ENCODE measurements around the gene RSBN1L. TPM values are rescaled to one million over a fixed set of nuclear protein-coding genes. Genes with fewer than 3 reads are reported as not detected.
A peak's percentile ranks its signal among the peaks of the same experiment; 100 is the strongest.

RSBN1L gene
- total RNA-seq, 2 donors from 2014 or later, result 7.5 to 7.9 TPM

GRCh38 chr7:77680266-77680665 lies 16.0 kb upstream of the RSBN1L start:
- H3K4me1 ChIP-seq, result peaks cover 0 to 3% of the 10 kb centered on the region in 2 donors
- no peak for DNase-seq (ENCODE audit: low spot score)
- no peak overlapping the region for H3K27ac ChIP-seq
- no peak overlapping the region for H3K4me3 ChIP-seq
- H3K36me3 ChIP-seq, result peaks cover 6% of the 10 kb centered on the region
- TF ChIP-seq CTCF (IDR thresholded peaks at IDR 0.05), result no peak
- H3K9me3 ChIP-seq, result no peaks in the 10 kb centered on the region
- H3K27me3 ChIP-seq, result no peaks in the 10 kb centered on the region

DNA sequence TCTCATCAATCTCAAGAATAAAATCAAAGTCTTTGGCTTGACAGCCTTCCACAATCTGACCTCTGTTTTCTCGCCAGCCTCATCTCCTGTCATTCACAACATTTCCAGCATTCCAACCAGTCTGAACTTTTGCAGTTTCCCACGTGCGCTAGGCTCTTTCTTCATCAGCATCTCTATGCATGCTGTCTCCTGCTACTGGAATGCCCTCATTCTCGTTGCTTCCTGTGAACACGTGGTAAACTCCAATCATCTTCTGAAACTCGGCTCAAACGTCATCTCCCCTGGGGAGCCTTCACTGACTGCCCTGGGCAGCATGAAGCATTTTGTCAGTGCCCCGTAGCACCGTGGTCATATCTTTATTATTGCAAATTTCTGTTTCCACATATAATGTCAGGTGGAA lies 12.2 kb upstream of the RSBN1L start:
- Histone ChIP-seq H3K36me3 (peaks cover 6% of the 10 kb centered on the region), H3K4me3 (no peak overlapping the region), H3K27me3 (no peaks in the 10 kb centered on the region), H3K9me3 (no peaks in the 10 kb centered on the region), H3K27ac (no peak overlapping the region), H3K4me1 (peaks cover 0 to 3% of the 10 kb centered on the region in 2 donors)
- peak; percentile 73 for DNase-seq (ENCODE audit: low spot score)
- TF ChIP-seq CTCF (IDR thresholded peaks at IDR 0.05), result no peak

DNA sequence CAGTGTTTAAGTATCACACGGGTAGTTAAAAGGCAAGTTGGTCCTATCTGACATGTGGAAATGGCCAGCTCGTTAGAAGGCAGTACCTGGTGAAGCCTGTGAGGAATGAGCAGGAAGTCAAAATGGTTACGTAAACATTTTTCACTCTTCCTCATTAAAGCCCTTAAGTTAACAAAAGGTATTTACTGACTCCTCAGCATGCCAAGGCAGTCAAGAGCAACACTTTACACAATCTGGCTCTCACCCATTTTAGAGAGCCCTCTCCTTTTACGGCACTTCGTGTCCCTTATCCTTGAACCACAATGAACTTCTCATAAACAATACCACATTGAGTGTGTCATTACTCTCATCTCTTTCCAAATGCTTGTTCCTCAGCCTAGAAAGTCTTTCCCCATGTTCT lies 11.0 kb upstream of the RSBN1L start:
- Histone ChIP-seq H3K4me1 (peaks cover 0 to 3% of the 10 kb centered on the region in 2 donors), H3K4me3 (no peak overlapping the region), H3K36me3 (peaks cover 6% of the 10 kb centered on the region), H3K27me3 (no peaks in the 10 kb centered on the region), H3K27ac (no peak overlapping the region), H3K9me3 (no peaks in the 10 kb centered on the region)
- no peak for TF ChIP-seq CTCF (IDR thresholded peaks at IDR 0.05)
- DNase-seq (ENCODE audit: low spot score), result no peak

- Histone ChIP-seq H3K36me3 (peaks cover 6% of the 10 kb centered on the region), H3K27ac (no peak overlapping the region), H3K4me3 (no peak overlapping the region), H3K9me3 (no peaks in the 10 kb centered on the region), H3K27me3 (no peaks in the 10 kb centered on the region), H3K4me1 (peaks cover 0 to 3% of the 10 kb centered on the region in 2 donors)
- DNase-seq (ENCODE audit: low spot score), result no peak
- no peak for TF ChIP-seq CTCF (IDR thresholded peaks at IDR 0.05)
These were observed 9.0 kb upstream of the RSBN1L start for GRCh38 chr7:77687100-77687746.

DNA sequence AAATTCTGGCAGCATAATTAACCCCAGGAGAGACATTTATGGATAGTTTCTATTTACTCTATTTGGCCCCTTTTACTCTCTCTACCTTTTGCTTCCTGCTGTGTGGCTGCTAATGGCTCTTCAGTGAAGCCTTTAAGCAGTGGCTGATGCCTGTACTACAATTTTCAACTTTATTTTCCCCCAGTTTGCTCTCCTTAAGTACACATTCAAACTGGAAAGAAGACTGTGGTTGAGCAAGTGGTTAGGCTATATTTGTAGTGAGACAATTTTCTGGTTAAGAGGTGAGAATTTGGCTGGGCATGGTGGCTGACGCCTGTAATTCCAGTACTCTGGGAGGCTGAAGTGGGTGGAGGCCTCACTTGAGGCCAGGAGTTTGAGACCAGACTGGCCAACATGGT lies 8.5 kb upstream of the RSBN1L start:
- H3K4me1 ChIP-seq, result peaks cover 0 to 3% of the 10 kb centered on the region in 2 donors
- H3K36me3 ChIP-seq, result peaks cover 6% of the 10 kb centered on the region
- no peaks in the 10 kb centered on the region for H3K9me3 ChIP-seq
- H3K27me3 ChIP-seq, result no peaks in the 10 kb centered on the region
- H3K4me3 ChIP-seq, result no peak overlapping the region
- no peak overlapping the region for H3K27ac ChIP-seq
- no peak for DNase-seq (ENCODE audit: low spot score)
- TF ChIP-seq CTCF (IDR thresholded peaks at IDR 0.05), result no peak

- TF ChIP-seq CTCF (IDR thresholded peaks at IDR 0.05), result no peak
- Histone ChIP-seq H3K27ac (no peak overlapping the region), H3K4me1 (peaks cover 0 to 22% of the 10 kb centered on the region in 2 donors)
These were observed 6.0 kb upstream of the RSBN1L start for GRCh38 chr7:77690289-77690688.

More at GRCh38 chr7:77690289-77690688, 6.0 kb upstream of the RSBN1L start:
- DNase-seq (ENCODE audit: low spot score), result no peak
- no peaks in the 10 kb centered on the region for H3K9me3 ChIP-seq
- H3K4me3 ChIP-seq, result no peak overlapping the region
- no peaks in the 10 kb centered on the region for H3K36me3 ChIP-seq
- H3K27me3 ChIP-seq, result no peaks in the 10 kb centered on the region
